ENCODE measurements around the gene FREM1. TPM values are rescaled to one million over a fixed set of nuclear protein-coding genes. Genes with fewer than 3 reads are reported as not detected.

Gene FREM1
- total RNA-seq, 4 donors from 2014 or later = 1.1 to 5.8 (median 2.1) TPM

DNA sequence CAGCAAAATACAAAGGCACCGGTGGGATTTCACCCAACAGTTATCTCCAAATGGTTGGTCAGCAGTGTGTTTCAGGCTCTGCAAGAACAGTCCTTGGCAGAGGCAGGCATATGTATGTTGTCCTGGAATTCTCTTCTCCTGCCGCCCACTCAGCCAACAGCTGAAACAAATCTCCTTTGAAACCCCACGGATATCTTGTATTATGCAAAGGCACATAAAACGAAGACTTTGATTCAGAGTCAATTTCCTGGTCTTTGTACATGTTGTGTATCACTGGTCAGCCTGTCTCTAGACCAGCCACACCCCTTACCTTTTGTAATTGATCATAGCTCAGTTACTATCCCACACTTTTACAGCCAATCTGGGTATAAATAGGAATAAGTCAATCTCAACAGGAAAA lies 29.2 kb downstream of the FREM1 start:
- H3K4me1 ChIP-seq = no peaks in the 10 kb centered on the region
- no peak overlapping the region for H3K27ac ChIP-seq
- no peaks in the 10 kb centered on the region for H3K9me3 ChIP-seq
- no peak for DNase-seq (ENCODE audit: low spot score in 2 of 2)
- no peak for TF ChIP-seq EP300 (IDR thresholded peaks at IDR 0.05)
- no peak for TF ChIP-seq POLR2AphosphoS5 (IDR thresholded peaks at IDR 0.05)
- no peak for TF ChIP-seq POLR2A (IDR thresholded peaks at IDR 0.05)
- TF ChIP-seq, protein P1, sequence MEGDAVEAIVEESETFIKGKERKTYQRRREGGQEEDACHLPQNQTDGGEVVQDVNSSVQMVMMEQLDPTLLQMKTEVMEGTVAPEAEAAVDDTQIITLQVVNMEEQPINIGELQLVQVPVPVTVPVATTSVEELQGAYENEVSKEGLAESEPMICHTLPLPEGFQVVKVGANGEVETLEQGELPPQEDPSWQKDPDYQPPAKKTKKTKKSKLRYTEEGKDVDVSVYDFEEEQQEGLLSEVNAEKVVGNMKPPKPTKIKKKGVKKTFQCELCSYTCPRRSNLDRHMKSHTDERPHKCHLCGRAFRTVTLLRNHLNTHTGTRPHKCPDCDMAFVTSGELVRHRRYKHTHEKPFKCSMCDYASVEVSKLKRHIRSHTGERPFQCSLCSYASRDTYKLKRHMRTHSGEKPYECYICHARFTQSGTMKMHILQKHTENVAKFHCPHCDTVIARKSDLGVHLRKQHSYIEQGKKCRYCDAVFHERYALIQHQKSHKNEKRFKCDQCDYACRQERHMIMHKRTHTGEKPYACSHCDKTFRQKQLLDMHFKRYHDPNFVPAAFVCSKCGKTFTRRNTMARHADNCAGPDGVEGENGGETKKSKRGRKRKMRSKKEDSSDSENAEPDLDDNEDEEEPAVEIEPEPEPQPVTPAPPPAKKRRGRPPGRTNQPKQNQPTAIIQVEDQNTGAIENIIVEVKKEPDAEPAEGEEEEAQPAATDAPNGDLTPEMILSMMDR (IDR thresholded peaks at IDR 0.05) = no peak
- H3K27me3 ChIP-seq = no peaks in the 10 kb centered on the region
- WGBS = 49% methylated on average over 4 of the region's 4 CpGs
- H3K36me3 ChIP-seq = no peaks in the 10 kb centered on the region
- no peak overlapping the region for H3K4me3 ChIP-seq

DNA sequence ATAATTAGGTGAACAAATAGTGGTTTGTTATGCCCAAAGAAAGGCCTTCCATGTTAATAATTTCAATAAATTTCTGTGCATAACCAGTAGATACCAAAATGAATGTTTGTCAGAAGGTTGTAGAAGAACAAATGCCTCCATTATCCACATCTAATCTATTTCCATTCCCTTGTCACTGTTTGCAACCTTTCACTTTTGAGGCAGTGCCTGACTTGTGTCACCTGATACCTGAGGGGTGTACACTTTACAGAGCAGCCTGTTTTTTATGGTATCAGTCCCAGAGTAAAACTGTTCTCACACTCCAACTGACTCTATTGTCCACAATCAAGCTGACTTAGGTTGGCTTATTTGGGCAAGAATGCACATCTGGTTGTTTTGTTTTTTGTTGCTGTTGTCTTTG lies 40.1 kb downstream of the FREM1 start:
- Histone ChIP-seq H3K27ac (no peak overlapping the region), H3K4me1 (no peaks in the 10 kb centered on the region), H3K27me3 (no peaks in the 10 kb centered on the region), H3K9me3 (no peaks in the 10 kb centered on the region), H3K36me3 (no peaks in the 10 kb centered on the region), H3K4me3 (no peak overlapping the region)
- no peak for TF ChIP-seq EP300 (IDR thresholded peaks at IDR 0.05)
- no peak for TF ChIP-seq POLR2A (IDR thresholded peaks at IDR 0.05)
- TF ChIP-seq, protein P1 (IDR thresholded peaks at IDR 0.05) = no peak
- no peak for TF ChIP-seq POLR2AphosphoS5 (IDR thresholded peaks at IDR 0.05)
- no peak for DNase-seq (ENCODE audit: low spot score in 2 of 2)

DNA sequence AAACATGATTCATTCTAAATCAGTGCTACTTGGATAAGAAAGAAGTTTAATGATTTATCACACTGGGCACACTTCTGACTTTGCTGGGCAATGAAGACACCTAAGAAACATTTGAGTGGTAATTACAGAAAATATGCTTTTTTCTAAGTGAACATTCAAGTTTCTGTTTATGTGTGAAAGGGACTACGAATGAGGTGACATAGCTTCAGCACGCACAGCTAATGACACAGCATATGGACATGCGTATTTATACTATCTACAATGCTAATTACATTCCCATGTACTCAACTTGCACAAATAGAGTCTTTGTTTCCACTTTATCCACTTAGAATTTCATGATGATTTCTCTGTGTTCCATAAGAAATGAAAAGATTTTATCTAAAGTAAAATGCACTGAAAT lies 40.6 kb downstream of the FREM1 start:
- no peak for DNase-seq (ENCODE audit: low spot score in 2 of 2)
- H3K36me3 ChIP-seq = no peaks in the 10 kb centered on the region
- H3K9me3 ChIP-seq = no peaks in the 10 kb centered on the region
- H3K27ac ChIP-seq = no peak overlapping the region
- H3K4me3 ChIP-seq = no peak overlapping the region
- 77% methylated on average over 3 of the region's 3 CpGs for WGBS
- no peaks in the 10 kb centered on the region for H3K27me3 ChIP-seq
- TF ChIP-seq POLR2AphosphoS5 (IDR thresholded peaks at IDR 0.05) = no peak
- TF ChIP-seq, protein P1 (IDR thresholded peaks at IDR 0.05) = no peak
- no peaks in the 10 kb centered on the region for H3K4me1 ChIP-seq

DNA sequence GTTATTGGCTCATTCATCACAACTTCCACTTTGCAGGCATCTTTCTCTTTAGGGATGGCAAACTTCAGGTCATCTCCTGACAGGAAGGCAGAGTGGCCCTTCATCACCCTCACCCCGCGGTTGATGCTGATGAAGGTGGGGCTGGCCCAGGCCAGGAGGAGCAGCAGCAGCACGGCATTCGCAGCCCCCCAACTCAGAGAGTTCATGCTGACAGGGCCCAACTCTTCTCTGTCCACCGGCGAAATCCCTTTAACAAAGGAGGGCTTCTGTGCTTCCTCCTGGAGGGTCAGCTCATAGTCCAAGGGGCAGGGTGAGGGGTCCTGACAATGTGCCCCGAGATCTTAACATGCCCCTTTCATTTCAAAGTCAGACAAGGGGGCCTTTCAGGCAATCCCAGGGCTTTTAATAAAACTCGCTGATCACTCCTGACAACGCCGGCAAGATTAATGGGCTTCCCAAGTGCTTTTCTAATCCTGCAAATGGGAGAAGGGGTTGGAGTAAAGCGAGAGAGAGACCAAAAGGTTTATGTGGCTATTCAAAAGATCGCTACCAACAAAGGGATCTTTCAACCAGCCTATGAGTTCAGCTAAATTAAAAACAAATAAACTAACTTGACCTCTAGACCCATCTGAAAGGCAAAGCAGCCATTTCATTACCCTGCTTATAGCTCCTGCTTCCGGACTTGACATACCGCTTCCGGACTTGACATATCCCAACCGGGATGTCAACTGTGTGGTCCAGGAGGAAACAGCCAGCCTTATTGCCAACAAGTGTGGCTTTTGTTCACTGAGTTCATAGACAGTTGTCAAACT lies 41.2 kb downstream of the FREM1 start:
- no peak for DNase-seq (ENCODE audit: low spot score in 2 of 2)
- no peaks in the 10 kb centered on the region for H3K9me3 ChIP-seq
- no peaks in the 10 kb centered on the region for H3K36me3 ChIP-seq
- no peaks in the 10 kb centered on the region for H3K27me3 ChIP-seq
- 74% methylated on average over 14 of the region's 16 CpGs for WGBS
- no peak overlapping the region for H3K27ac ChIP-seq
- no peaks in the 10 kb centered on the region for H3K4me1 ChIP-seq
- no peak overlapping the region for H3K4me3 ChIP-seq
- TF ChIP-seq POLR2A (IDR thresholded peaks at IDR 0.05) = no peak
- TF ChIP-seq EP300 (IDR thresholded peaks at IDR 0.05) = no peak

DNA sequence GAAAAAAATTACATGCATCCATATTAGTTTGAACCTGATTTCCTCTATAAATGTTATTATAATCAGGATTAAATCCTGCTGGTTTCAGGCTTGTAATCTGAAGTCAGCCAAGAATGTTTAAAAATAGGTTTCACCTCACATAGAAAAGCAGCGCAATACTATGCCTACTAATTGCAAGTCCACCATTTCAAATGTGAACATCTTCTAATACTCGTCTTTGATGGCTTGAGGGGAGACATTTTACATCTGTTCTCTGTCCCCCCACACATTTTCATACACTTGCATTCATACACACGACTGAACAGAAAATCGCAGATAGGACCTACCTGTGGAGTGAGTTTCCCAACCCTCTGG lies 41.8 kb downstream of the FREM1 start:
- no peak for DNase-seq (ENCODE audit: low spot score in 2 of 2)
- Histone ChIP-seq H3K36me3 (no peaks in the 10 kb centered on the region), H3K9me3 (no peaks in the 10 kb centered on the region), H3K27me3 (no peaks in the 10 kb centered on the region), H3K4me3 (no peak overlapping the region), H3K4me1 (no peaks in the 10 kb centered on the region), H3K27ac (no peak overlapping the region)
- 92% methylated on average over 4 of the region's 4 CpGs for WGBS
- TF ChIP-seq POLR2A (IDR thresholded peaks at IDR 0.05) (no peak), EP300 (IDR thresholded peaks at IDR 0.05) (no peak)

DNA sequence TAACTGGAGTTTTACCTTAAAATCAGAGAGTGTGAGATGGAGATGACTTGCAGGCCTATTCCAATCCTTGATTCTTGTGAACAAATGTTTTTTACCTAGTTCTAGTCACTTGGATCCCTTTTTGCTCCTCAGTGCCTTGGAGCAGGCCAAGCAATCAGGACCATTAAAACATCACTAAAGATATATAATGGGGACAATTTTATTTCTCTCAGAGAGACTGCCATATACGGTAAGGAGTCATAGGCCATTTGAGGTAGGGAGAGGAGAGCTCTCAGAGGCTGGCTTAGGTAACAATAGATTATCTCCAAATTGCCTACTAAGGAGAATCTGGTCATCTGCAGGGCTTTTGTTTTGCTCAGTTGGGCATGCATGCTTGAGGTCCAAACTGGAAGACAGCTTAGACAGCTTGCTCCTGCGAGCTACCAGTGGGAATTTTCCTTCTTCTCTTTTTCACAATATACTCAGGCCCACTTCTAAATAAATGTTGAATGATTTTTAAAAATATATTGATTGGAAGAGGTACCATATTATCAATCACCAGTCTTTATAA lies 44.0 kb downstream of the FREM1 start:
- no peaks in the 10 kb centered on the region for H3K27me3 ChIP-seq
- 89% methylated on average over 2 of the region's 2 CpGs for WGBS
- no peak for DNase-seq (ENCODE audit: low spot score in 2 of 2)
- H3K36me3 ChIP-seq = no peaks in the 10 kb centered on the region
- no peaks in the 10 kb centered on the region for H3K9me3 ChIP-seq
- H3K4me1 ChIP-seq = no peaks in the 10 kb centered on the region
- H3K27ac ChIP-seq = no peak overlapping the region
- H3K4me3 ChIP-seq = no peak overlapping the region
- no peak for TF ChIP-seq EP300 (IDR thresholded peaks at IDR 0.05)
- TF ChIP-seq POLR2A (IDR thresholded peaks at IDR 0.05) = no peak
- TF ChIP-seq POLR2AphosphoS5 (IDR thresholded peaks at IDR 0.05) = no peak
- TF ChIP-seq, protein P1 (IDR thresholded peaks at IDR 0.05) = no peak
